ENCODE data around the gene MRPS34.

MRPS34 gene

DNA sequence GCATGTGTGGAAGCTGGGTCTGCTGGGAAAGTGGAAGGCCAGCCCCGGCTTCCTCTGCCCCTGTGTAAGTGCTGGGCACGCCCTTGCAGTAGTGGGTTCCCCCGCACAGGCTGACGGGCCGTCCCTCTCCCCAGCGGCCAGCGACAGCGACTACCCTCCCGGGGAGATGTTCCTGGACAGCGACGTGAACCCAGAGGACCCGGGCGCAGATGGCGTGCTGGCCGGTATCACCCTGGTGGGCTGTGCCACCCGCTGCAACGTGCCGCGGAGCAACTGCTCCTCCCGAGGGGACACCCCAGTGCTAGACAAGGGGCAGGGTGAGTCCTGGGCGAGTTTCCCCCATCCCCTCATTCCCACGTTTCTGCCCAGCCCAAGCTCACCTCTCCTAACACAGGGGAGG lies 7.1 kb downstream of the MRPS34 start:
- no peak overlapping the region for H3K4me3 ChIP-seq (ENCODE audit: low read depth, low read length)
- no peak for DNase-seq (ENCODE audit: low read depth)
- TF ChIP-seq, protein P1, sequence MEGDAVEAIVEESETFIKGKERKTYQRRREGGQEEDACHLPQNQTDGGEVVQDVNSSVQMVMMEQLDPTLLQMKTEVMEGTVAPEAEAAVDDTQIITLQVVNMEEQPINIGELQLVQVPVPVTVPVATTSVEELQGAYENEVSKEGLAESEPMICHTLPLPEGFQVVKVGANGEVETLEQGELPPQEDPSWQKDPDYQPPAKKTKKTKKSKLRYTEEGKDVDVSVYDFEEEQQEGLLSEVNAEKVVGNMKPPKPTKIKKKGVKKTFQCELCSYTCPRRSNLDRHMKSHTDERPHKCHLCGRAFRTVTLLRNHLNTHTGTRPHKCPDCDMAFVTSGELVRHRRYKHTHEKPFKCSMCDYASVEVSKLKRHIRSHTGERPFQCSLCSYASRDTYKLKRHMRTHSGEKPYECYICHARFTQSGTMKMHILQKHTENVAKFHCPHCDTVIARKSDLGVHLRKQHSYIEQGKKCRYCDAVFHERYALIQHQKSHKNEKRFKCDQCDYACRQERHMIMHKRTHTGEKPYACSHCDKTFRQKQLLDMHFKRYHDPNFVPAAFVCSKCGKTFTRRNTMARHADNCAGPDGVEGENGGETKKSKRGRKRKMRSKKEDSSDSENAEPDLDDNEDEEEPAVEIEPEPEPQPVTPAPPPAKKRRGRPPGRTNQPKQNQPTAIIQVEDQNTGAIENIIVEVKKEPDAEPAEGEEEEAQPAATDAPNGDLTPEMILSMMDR (IDR thresholded peaks at IDR 0.05; ENCODE audit: control insufficient read depth, extremely low read depth, insufficient read depth) = no peak

DNA sequence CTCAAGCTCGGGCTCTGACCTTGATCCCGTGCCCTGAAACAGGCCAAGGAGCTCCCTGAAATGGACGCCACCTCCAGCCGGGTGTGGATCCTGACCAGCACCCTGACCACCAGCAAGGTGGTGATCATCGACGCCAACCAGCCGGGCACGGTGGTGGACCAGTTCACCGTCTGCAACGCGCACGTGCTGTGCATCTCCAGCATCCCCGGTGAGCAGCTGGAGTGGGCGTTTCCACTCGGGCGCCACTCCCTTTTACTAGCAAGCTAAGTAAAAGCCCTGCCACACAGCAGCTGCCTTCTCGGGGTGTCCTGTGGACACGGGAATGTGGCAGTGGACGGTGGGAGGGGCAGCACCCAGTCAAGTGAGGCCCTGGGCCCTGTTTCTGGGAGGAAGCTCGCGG lies 8.0 kb downstream of the MRPS34 start:
- TF ChIP-seq, protein P1 (IDR thresholded peaks at IDR 0.05; ENCODE audit: control insufficient read depth, extremely low read depth, insufficient read depth) = no peak
- DNase-seq (ENCODE audit: low read depth) = no peak
- no peak overlapping the region for H3K4me3 ChIP-seq (ENCODE audit: low read depth, low read length)

DNA sequence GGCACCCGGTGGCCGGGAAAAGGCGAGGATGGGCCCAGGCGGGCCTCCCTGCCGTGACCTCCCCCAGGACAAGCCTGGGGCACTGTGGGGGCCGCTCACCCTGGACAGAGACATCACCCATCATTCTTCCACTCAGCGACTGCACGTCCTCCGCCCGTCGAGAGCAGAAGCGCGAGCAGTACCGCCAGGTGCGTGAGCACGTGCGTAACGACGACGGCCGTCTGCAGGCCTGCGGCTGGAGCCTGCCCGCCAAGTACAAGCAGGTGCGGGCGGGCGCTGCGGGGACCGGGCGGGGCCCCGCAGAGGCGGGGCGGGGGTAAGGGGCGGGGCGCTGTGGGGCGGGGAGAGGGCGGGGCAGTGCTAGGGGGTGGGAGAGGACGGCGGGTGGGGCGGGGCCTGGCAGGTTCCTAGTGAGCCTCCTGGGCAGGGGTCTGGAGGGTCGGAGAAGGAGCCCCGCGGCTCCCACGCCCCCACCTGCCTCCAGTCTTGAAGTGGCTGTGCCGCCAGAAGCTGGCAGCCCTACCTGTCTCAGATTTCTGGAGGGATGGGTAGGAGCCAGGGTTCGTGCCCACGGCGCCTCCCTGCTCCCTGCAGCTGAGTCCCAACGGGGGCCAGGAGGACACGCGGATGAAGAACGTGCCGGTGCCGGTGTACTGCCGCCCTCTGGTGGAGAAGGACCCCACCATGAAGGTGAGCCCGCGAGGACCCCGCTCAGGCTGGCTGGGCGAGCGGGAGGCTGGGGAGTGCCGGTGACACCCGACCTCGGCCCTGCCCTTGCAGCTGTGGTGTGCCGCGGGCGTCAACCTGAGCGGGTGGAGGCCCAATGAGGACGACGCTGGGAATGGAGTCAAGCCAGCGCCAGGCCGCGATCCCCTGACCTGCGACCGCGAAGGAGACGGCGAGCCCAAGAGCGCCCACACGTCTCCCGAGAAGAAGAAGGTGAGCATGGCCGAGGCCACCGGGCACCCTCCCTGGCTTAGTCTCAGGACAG lies 9.1 kb downstream of the MRPS34 start:
- H3K4me3 ChIP-seq (ENCODE audit: low read depth, low read length) = no peak overlapping the region
- TF ChIP-seq, protein P1 (IDR thresholded peaks at IDR 0.05; ENCODE audit: control insufficient read depth, extremely low read depth, insufficient read depth) = peak; percentile 31
- DNase-seq (ENCODE audit: low read depth) = no peak

DNA sequence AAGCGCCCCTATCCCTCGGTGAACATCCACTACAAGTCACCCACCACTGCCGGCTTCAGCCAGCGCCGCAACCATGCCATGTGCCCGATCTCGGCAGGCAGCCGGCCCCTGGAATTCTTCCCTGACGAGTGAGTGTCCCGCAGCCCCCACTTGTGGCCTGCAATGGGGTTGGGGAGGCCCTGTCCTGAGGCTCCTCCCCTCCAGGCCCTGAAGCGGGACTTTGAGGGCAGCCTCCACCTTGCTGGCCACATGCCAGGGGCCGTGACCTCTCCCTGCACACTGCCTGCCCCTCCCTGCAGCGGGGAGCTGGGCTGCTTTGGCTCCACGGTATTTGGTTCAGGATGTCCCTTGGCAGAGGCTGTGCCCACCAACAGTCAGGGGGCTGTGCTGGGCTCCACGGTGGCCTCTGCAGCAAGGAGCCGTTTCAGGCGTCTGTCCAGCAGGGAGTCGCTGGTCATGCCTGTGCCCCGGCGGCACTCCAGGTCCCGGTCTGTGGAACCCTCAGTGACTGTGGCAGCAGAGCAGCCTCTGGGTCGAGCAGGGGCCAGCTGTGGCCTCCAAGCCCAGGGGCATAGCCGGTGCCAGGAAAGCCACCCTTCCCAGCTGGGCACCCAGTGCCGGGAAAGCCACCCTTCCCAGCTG lies 9.9 kb downstream of the MRPS34 start:
- no peak overlapping the region for H3K4me3 ChIP-seq (ENCODE audit: low read depth, low read length)
- no peak for DNase-seq (ENCODE audit: low read depth)
- TF ChIP-seq, protein P1 (IDR thresholded peaks at IDR 0.05; ENCODE audit: control insufficient read depth, extremely low read depth, insufficient read depth) = no peak

DNA sequence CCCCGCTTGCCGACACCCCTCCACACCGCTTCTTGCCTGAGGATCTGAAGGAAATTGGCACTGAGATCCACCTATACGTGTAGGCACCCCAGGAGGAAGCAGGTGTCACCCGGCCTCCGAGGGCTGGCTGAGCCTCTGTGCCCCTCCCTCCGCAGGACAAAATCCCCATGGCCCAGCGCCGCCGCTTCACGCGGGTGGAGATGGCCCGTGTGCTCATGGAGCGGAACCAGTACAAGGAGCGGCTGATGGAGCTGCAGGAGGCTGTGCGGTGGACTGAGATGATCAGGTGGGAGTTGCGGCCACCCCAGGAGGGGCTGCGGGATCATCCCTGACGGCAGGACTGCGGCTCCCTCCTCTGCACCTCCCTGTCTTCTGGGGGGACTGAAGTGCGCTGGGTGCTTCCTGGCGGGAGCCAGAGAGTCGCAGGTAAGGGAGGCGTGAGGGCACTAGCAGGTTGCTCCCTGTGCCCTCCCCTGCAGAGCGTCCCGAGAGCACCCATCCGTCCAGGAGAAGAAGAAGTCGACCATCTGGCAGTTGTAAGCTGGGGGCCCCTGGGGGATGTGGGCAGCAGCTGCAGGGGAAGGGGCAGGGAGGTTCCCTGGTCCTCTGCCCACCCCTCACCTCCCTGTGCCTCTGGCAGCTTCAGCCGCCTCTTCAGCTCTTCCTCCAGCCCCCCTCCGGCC lies 10.6 kb downstream of the MRPS34 start:
- H3K4me3 ChIP-seq (ENCODE audit: low read depth, low read length) = no peak overlapping the region
- no peak for DNase-seq (ENCODE audit: low read depth)
- TF ChIP-seq, protein P1 (IDR thresholded peaks at IDR 0.05; ENCODE audit: control insufficient read depth, extremely low read depth, insufficient read depth) = no peak

DNA sequence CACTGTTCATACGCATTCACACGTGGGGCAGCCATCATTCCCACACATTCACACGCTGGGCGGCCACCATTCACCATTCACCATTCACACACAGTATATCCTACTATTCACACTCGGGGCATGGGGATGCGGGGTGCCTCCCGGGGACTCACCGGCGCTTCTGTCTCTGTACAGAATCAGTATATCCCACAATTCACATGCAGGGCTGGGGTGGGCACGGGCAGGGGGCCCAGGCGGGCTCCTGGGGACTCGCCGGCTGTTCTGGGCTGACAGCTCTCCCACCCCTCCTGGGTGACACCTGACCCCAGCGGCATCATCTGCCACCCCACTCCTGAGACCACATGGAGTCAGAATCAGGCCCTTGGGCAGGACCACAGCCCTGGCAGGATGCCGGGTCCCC lies 11.2 kb downstream of the MRPS34 start:
- no peak overlapping the region for H3K4me3 ChIP-seq (ENCODE audit: low read depth, low read length)
- TF ChIP-seq, protein P1 (IDR thresholded peaks at IDR 0.05; ENCODE audit: control insufficient read depth, extremely low read depth, insufficient read depth) = no peak
- no peak for DNase-seq (ENCODE audit: low read depth)
